HTERT RPE-1 (cell line): ENCODE data around the gene ACER3.

Source experiments
- in situ Hi-C: fragments of 300-500 bp; cut with MboI; formaldehyde crosslinking; loops from 4 replicates; pipeline ENCODE4 v1.14.3; 2020; ENCODE audit warnings: low sequenced_read_pairs

The ACER3 gene

GRCh38 chr11:77071671-77072605 is 211.2 kb downstream of the ACER3 start:
- in situ Hi-C loops, result no loop called here

GRCh38 chr11:77072851-77073327 is 212.2 kb downstream of the ACER3 start:
- in situ Hi-C loops, result no loop called here

GRCh38 chr11:77073328-77074001 is 212.7 kb downstream of the ACER3 start:
- in situ Hi-C loops, result no loop called here

GRCh38 chr11:77074205-77074604 is 213.5 kb downstream of the ACER3 start:
- in situ Hi-C loops, result no loop called here

GRCh38 chr11:77074626-77075221 is 214.0 kb downstream of the ACER3 start:
- in situ Hi-C loops, result no loop called here

- in situ Hi-C loops, result no loop called here
Measured at GRCh38 chr11:77075425-77075905, 214.7 kb downstream of the ACER3 start.
